Neural cell (in vitro differentiated cells): Measurements from ENCODE around the gene EEIG1. TPM values are rescaled to one million over a fixed set of nuclear protein-coding genes. Genes with fewer than 3 reads are reported as not detected.

Source experiments
- H2AFZ ChIP-seq: fragments of 200-600, 300-800 bp; sonication (generic), shearing (Covaris generic); 2 replicates; pipeline ENCODE4 v1.6.0; 2014; ENCODE audit warnings: low read depth, mild to moderate bottlenecking, antibody characterized with exemption, low read length, moderate library complexity
- H3F3A ChIP-seq: fragments of 200-600 bp; shearing (Covaris generic); 2 replicates; pipeline ENCODE4 v1.6.1; 2016; ENCODE audit warnings: mild to moderate bottlenecking, moderate library complexity, mixed read lengths, antibody characterized with exemption, low read length; ENCODE audit not compliant: insufficient read depth, poor library complexity, severe bottlenecking
- H3K27ac ChIP-seq: fragments of 200-600, 300-800 bp; sonication (generic), shearing (Covaris generic); 2 replicates; pipeline ENCODE4 v1.5.1; 2014; ENCODE audit warnings: mild to moderate bottlenecking, low read length, moderate library complexity
- H3K27me3 ChIP-seq: fragments of 300-800, 200-600 bp; sonication (generic), shearing (Covaris generic); 2 replicates; pipeline ENCODE4 v1.6.0; 2014; ENCODE audit warnings: mild to moderate bottlenecking, low read depth, low read length, moderate library complexity; ENCODE audit not compliant: insufficient read depth
- H3K36me3 ChIP-seq: fragments of 300-800, 200-600 bp; sonication (generic), shearing (Covaris generic); 2 replicates; pipeline ENCODE4 v1.5.1; 2014; ENCODE audit warnings: mild to moderate bottlenecking, antibody characterized with exemption, low read length, moderate library complexity; ENCODE audit not compliant: insufficient read depth
- H3K4me2 ChIP-seq: fragments of 300-800, 200-600 bp; sonication (generic), shearing (Covaris generic); 2 replicates; pipeline ENCODE4 v1.6.0; 2014; ENCODE audit warnings: mild to moderate bottlenecking, low read length
- H3K4me3 ChIP-seq: fragments of 300-800, 200-600 bp; sonication (generic), shearing (Covaris generic); 2 replicates; pipeline ENCODE4 v1.5.1; 2014; ENCODE audit warnings: mild to moderate bottlenecking, low read length, moderate library complexity
- H3K79me2 ChIP-seq: fragments of 200-600 bp; shearing (Covaris generic); replicated peaks from 2 replicates; pipeline ENCODE4 v1.6.0; 2014; ENCODE audit warnings: mild to moderate bottlenecking, low read length, moderate library complexity; ENCODE audit not compliant: insufficient read depth
- H3K9ac ChIP-seq: fragments of 300-800, 200-600 bp; sonication (generic), shearing (Covaris generic); 2 replicates; pipeline ENCODE4 v1.6.1; 2016; ENCODE audit warnings: mild to moderate bottlenecking, low read length, mixed read lengths
- H3K9me2 ChIP-seq: fragments of 200-600 bp; shearing (Covaris generic); 2 replicates; pipeline ENCODE4 v1.6.1; 2016; ENCODE audit warnings: mild to moderate bottlenecking, low read length, mixed read lengths; ENCODE audit not compliant: insufficient read depth
- H3K9me3 ChIP-seq: fragments of 200-600, 300-800 bp; sonication (generic), shearing (Covaris generic); 2 replicates; pipeline ENCODE4 v1.6.1; 2016; ENCODE audit warnings: mild to moderate bottlenecking, mixed run types, low read length, moderate library complexity, mixed read lengths
- H4K20me1 ChIP-seq: fragments of 200-600 bp; shearing (Covaris generic); 2 replicates; pipeline ENCODE4 v1.6.1; 2016; ENCODE audit warnings: mild to moderate bottlenecking, mixed run types; ENCODE audit not compliant: insufficient read depth
- EP300 ChIP-seq: fragments of 450-650 bp; conservative IDR thresholded peaks from 2 replicates; pipeline ENCODE4 v1.6.1; 2014; ENCODE audit warnings: antibody characterized with exemption, mild to moderate bottlenecking, moderate library complexity; ENCODE audit not compliant: poor library complexity, severe bottlenecking
- EZH2 ChIP-seq: fragments of 200-600, 300-800 bp; shearing (Covaris generic), sonication (generic); IDR thresholded peaks from 2 replicates; pipeline ENCODE4 v1.6.1; 2014; ENCODE audit warnings: antibody characterized with exemption, low read length, borderline replicate concordance, mild to moderate bottlenecking; ENCODE audit not compliant: insufficient read depth, poor library complexity, severe bottlenecking
- MXI1 ChIP-seq: fragments of 450-650 bp; conservative IDR thresholded peaks from 2 replicates; pipeline ENCODE4 v1.6.1; 2014; ENCODE audit warnings: antibody characterized with exemption, mild to moderate bottlenecking; ENCODE audit not compliant: poor library complexity, severe bottlenecking
- POLR2AphosphoS5 ChIP-seq: IDR thresholded peaks from 2 replicates; pipeline ENCODE4 v1.6.1; 2012
- RAD21 ChIP-seq: fragments of 450-650 bp; conservative IDR thresholded peaks from 2 replicates; pipeline ENCODE4 v1.6.1; 2014; ENCODE audit warnings: antibody characterized with exemption, mild to moderate bottlenecking, moderate library complexity
- SMC3 ChIP-seq: fragments of 450-650 bp; conservative IDR thresholded peaks from 2 replicates; pipeline ENCODE4 v1.6.1; 2014; ENCODE audit warnings: antibody characterized with exemption, mild to moderate bottlenecking, moderate library complexity; ENCODE audit not compliant: poor library complexity
- TAF1 ChIP-seq: IDR thresholded peaks from 2 replicates; pipeline ENCODE4 v1.6.1; 2012; ENCODE audit warnings: low read depth
- polyA plus RNA-seq: library from polyadenylated mRNA; depleted of rRNA; stranded (reverse); fragments of >200 nt; gene quantifications from 2 replicates; pipeline ENCODE4 v1.2.3, GENCODE V29; 2014
- TF ChIP-seq, protein P1 (sequence below): fragments of 450-650 bp; IDR thresholded peaks from 2 replicates; pipeline ENCODE4 v1.5.1; 2014; ENCODE audit warnings: antibody characterized with exemption, mild to moderate bottlenecking, moderate library complexity; ENCODE audit not compliant: poor library complexity, severe bottlenecking
- TF ChIP-seq, protein P2 (sequence below): IDR thresholded peaks from 2 replicates; pipeline ENCODE4 v1.6.1; 2012; ENCODE audit warnings: borderline replicate concordance

The EEIG1 gene
- polyA plus RNA-seq, 1 donor from 2014 or later: 6.7 TPM

DNA sequence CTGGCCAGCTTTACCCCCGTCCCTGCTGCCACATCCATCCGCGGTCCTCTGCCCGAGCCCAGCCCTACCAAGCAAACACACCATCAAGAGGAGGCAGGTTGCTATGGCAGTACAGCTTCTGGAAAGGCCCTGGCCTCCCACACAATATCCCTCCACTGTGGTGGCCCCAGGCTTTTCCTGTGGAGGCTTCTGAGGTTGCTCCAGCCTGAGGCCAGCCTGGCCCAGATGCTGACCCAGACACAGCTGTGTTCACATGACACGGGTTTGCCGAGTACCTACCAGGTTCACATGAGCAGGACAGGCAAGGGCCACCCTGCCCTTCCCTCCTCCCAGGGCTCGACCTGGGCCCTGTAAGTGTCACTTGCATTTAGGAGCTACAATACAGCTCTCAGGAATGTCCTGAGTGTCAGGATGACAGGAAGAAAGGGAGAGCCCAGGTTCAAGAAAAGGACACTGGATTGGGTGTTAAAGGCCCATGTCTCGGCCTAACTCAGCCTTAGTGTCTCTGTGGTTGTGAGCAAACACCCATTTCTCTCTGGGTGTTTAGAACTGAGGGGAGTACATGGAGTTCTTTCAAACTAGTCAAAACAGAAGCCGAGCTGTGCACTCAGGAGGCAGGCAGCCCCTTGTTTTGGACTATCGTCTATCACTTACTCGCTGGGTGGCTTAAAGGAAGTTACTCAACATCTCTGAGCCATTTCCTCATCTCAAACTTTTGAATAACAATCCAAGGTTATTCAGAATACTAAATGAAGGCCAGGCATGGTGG is 46.2 kb upstream of the EEIG1 start:
- Histone ChIP-seq H3K36me3 (no peaks in the 10 kb centered on the region), H3K27me3 (no peaks in the 10 kb centered on the region), H3K4me2 (no peak overlapping the region), H3K9ac (no peak overlapping the region), H3K9me2 (no peaks in the 10 kb centered on the region), H4K20me1 (no peaks in the 10 kb centered on the region), H3K9me3 (no peaks in the 10 kb centered on the region), H3K27ac (no peak overlapping the region), H2AFZ (no peak overlapping the region), H3K79me2 (no peaks in the 10 kb centered on the region), H3K4me3 (no peak overlapping the region), H3F3A (no peaks in the 10 kb centered on the region)
- TF ChIP-seq RAD21 (no peak), POLR2AphosphoS5 (no peak), MXI1 (no peak), EP300 (no peak), EZH2 (no peak), TAF1 (no peak), SMC3 (no peak)
- TF ChIP-seq, protein P1, sequence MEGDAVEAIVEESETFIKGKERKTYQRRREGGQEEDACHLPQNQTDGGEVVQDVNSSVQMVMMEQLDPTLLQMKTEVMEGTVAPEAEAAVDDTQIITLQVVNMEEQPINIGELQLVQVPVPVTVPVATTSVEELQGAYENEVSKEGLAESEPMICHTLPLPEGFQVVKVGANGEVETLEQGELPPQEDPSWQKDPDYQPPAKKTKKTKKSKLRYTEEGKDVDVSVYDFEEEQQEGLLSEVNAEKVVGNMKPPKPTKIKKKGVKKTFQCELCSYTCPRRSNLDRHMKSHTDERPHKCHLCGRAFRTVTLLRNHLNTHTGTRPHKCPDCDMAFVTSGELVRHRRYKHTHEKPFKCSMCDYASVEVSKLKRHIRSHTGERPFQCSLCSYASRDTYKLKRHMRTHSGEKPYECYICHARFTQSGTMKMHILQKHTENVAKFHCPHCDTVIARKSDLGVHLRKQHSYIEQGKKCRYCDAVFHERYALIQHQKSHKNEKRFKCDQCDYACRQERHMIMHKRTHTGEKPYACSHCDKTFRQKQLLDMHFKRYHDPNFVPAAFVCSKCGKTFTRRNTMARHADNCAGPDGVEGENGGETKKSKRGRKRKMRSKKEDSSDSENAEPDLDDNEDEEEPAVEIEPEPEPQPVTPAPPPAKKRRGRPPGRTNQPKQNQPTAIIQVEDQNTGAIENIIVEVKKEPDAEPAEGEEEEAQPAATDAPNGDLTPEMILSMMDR: no peak
- TF ChIP-seq, protein P2, sequence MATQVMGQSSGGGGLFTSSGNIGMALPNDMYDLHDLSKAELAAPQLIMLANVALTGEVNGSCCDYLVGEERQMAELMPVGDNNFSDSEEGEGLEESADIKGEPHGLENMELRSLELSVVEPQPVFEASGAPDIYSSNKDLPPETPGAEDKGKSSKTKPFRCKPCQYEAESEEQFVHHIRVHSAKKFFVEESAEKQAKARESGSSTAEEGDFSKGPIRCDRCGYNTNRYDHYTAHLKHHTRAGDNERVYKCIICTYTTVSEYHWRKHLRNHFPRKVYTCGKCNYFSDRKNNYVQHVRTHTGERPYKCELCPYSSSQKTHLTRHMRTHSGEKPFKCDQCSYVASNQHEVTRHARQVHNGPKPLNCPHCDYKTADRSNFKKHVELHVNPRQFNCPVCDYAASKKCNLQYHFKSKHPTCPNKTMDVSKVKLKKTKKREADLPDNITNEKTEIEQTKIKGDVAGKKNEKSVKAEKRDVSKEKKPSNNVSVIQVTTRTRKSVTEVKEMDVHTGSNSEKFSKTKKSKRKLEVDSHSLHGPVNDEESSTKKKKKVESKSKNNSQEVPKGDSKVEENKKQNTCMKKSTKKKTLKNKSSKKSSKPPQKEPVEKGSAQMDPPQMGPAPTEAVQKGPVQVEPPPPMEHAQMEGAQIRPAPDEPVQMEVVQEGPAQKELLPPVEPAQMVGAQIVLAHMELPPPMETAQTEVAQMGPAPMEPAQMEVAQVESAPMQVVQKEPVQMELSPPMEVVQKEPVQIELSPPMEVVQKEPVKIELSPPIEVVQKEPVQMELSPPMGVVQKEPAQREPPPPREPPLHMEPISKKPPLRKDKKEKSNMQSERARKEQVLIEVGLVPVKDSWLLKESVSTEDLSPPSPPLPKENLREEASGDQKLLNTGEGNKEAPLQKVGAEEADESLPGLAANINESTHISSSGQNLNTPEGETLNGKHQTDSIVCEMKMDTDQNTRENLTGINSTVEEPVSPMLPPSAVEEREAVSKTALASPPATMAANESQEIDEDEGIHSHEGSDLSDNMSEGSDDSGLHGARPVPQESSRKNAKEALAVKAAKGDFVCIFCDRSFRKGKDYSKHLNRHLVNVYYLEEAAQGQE: no peak

DNA sequence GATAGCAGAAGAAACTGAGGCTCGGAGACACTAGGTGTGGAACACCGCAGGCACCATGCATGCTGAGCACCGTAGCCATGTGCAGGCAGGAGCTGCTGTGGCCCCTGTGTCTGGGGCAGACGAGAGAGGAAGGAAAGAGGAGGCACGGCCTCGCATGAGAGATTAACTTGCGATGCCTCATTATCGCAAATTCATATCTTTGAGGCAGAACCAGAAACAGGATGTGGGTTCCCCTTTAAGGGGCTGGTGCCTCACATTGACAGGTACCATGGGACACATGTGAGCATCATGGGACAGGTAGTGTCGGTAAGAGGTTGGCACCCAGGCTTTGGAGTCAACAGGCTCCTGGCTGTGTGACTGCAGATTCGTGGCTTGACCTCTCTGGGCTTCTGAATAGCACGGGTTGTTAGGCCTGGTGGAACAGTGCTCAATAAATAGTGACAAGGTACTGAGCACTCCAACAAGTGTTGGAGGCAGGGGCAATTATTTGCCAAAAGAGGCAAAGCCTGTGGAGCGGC is 45.5 kb upstream of the EEIG1 start:
- TF ChIP-seq MXI1: no peak
- TF ChIP-seq RAD21: no peak
- TF ChIP-seq, protein P1: no peak
- TF ChIP-seq TAF1: no peak
- TF ChIP-seq EZH2: no peak
- no peak for TF ChIP-seq POLR2AphosphoS5
- TF ChIP-seq SMC3: no peak
- TF ChIP-seq, protein P2: no peak
- TF ChIP-seq EP300: no peak
- H2AFZ ChIP-seq: no peak overlapping the region

More for the DNA sequence above, 45.5 kb upstream of the EEIG1 start:
- Histone ChIP-seq H3K9ac (no peak overlapping the region), H3K4me3 (no peak overlapping the region), H3K36me3 (no peaks in the 10 kb centered on the region), H3K9me2 (no peaks in the 10 kb centered on the region), H4K20me1 (no peaks in the 10 kb centered on the region), H3F3A (no peaks in the 10 kb centered on the region), H3K9me3 (no peaks in the 10 kb centered on the region), H3K27ac (no peak overlapping the region), H3K79me2 (no peaks in the 10 kb centered on the region), H3K27me3 (no peaks in the 10 kb centered on the region), H3K4me2 (no peak overlapping the region)
